HG03575 (cell line): Measurements from ENCODE around the gene RHBDF2.

Experiments
- ATAC-seq: cut with Tn5 transposase; IDR thresholded peaks from one replicate; pipeline ENCODE4 v1.9.1; 2021; ENCODE audit not compliant: unreplicated experiment, insufficient number of reproducible peaks, low FRiP score; ENCODE audit errors: extremely low read depth

Gene RHBDF2

GRCh38 chr17:76427501-76428231 is 73.6 kb downstream of the RHBDF2 start:
- no peak for ATAC-seq

- no peak for ATAC-seq
Observed at GRCh38 chr17:76426853-76427252, 74.4 kb downstream of the RHBDF2 start.

GRCh38 chr17:76422860-76423259 is 78.4 kb downstream of the RHBDF2 start:
- no peak for ATAC-seq

- ATAC-seq = no peak
Observed at GRCh38 chr17:76422406-76422805, 78.8 kb downstream of the RHBDF2 start.

- no peak for ATAC-seq
Observed at GRCh38 chr17:76421044-76421407, 80.2 kb downstream of the RHBDF2 start.
